Aorta (tissue), 5 donors: ENCODE results near the gene TXNRD3. TPM values are rescaled to one million over a fixed set of nuclear protein-coding genes. Genes with fewer than 3 reads are reported as not detected.
A peak's percentile ranks its signal among the peaks of the same experiment; 100 is the strongest.

Experiments used
- ATAC-seq: fragments of 200-7000 bp; cut with Tn5 transposase; one replicate; pipeline ENCODE4 v1.9.1; 2022; ENCODE audit warnings: moderate library complexity; ENCODE audit not compliant: low FRiP score
- DNase-seq, 2 donors: peaks; one replicate each; pipeline ENCODE4 v3.0.0-alpha.2; 2020
- H3K27ac ChIP-seq, 2 donors: one replicate each; pipeline ENCODE4 v1.5.1; 2013; ENCODE audit warnings: low read length in 2 of 2, mild to moderate bottlenecking in 2 of 2, moderate library complexity in 2 of 2, control low read depth in 1 of 2, inconsistent platforms in 1 of 2, low read depth in 1 of 2
- H3K27me3 ChIP-seq, 2 donors: one replicate each; pipeline ENCODE4 v1.6.1; 2013; ENCODE audit warnings: control low read depth in 1 of 2, low read length in 1 of 2, mild to moderate bottlenecking in 1 of 2, moderate library complexity in 1 of 2; ENCODE audit not compliant: insufficient read depth in 2 of 2, control insufficient read depth in 1 of 2
- H3K36me3 ChIP-seq, 2 donors: one replicate each; pipeline ENCODE4 v1.6.1; 2013; ENCODE audit warnings: control low read depth in 1 of 2, low read length in 1 of 2, mild to moderate bottlenecking in 1 of 2; ENCODE audit not compliant: insufficient read depth in 2 of 2, control insufficient read depth in 1 of 2
- H3K4me1 ChIP-seq, 2 donors: one replicate each; pipeline ENCODE4 v1.6.1; 2013; ENCODE audit warnings: low read length in 2 of 2, control low read depth in 1 of 2, mild to moderate bottlenecking in 1 of 2, moderate library complexity in 1 of 2; ENCODE audit not compliant: insufficient read depth in 2 of 2, control insufficient read depth in 1 of 2
- H3K4me3 ChIP-seq, 2 donors: one replicate each; pipeline ENCODE4 v1.5.1; 2013; ENCODE audit warnings: low read length in 2 of 2, control low read depth in 1 of 2, mild to moderate bottlenecking in 1 of 2
- H3K9me3 ChIP-seq: one replicate; pipeline ENCODE4 v1.6.1; 2013; ENCODE audit warnings: mild to moderate bottlenecking, low read length; ENCODE audit not compliant: control insufficient read depth
- WGBS, 2 donors: extraction: QIAGEN DNeasy Blood & Tissue Kit; methylation state at CpG; one replicate each; pipeline ENCODE4 v1.1.7; 2013; 5-methylcytosine and 5-hydroxymethylcytosine counted together
- intact Hi-C, 2 donors: fragments of 100-400 bp; cut with DNase I; formaldehyde crosslinking; loops; one replicate each; pipeline versions ENCODE4 v1.14.2 to v1.15.0; 2022
- long read RNA-seq, 2 donors: library from polyadenylated mRNA; unstranded; transcript quantifications; one replicate each; pipeline ENCODE4 v2.0.0, GENCODE V29; 2020 to 2021
- polyA plus RNA-seq, 2 donors: library from polyadenylated mRNA; stranded (reverse); fragments of 200-250 nt; gene quantifications; one replicate each; pipeline ENCODE4 v1.2.3, GENCODE V29; 2013
- total RNA-seq, 2 donors: library from RNA; stranded (reverse); fragmentation: NEBNext Ultra II Directional; extraction: Animal tissue kit (Norgen Biotek cat#: 25700); gene quantifications; one replicate each; pipeline ENCODE4 v1.2.1, GENCODE V29; 2021
- donor health status: healthy with polysubstance abuse.
- donor health status: Bipolar disorder and iron deficiency.
- donor health status: DM: no; HTN: no; CAD: no.
- donor health status: DM: no; HTN: no; CAD: no.
- donor health status: DM: yes; HTN: yes; CAD: no.

TXNRD3 gene
- total RNA-seq = 10 to 100 TPM in 1 of 2 donors, 1 to 10 TPM in 1; 7.6 to 13.7 TPM
- 1 to 10 TPM; 3.6 to 3.7 TPM for polyA plus RNA-seq
- long read RNA-seq, donor 1, partial matches to known transcripts = 3 of 5 reads
- long read RNA-seq, donor 1, other reads (novel, unspliced or antisense) = 0 of 5 reads
- long read RNA-seq, donor 2, partial matches to known transcripts = 1 of 5 reads
- long read RNA-seq, donor 2, other reads (novel, unspliced or antisense) = 2 of 5 reads

GRCh38 chr3:126654571-126655383 lies at the start of gene TXNRD3:
Gene TXNRD3 (minus strand): TSS chr3:126655124.
- intact Hi-C loops = no loop called here
- peak; percentile 91 for ATAC-seq
- H3K36me3 ChIP-seq = no peaks in the 10 kb centered on the region
- H3K4me3 ChIP-seq = peak within 1 kb of the TSS; percentile 51 to 94
- no peaks in the 10 kb centered on the region for H3K9me3 ChIP-seq
- peak; percentile 86 to 95 for DNase-seq
- peaks cover 0 to 2% of the 10 kb centered on the region in 2 donors for H3K4me1 ChIP-seq
- no peaks in the 10 kb centered on the region for H3K27me3 ChIP-seq
- H3K27ac ChIP-seq = peak within 1 kb of the TSS in 1 of 2 donors; percentile 52
- WGBS, 2 donors = 1% methylated on average over 60 to 102 of the region's 102 CpGs

- Histone ChIP-seq H3K27ac (no peak within 1 kb of the TSS), H3K4me1 (no peaks in the 10 kb centered on the region), H3K27me3 (no peaks in the 10 kb centered on the region), H3K36me3 (no peaks in the 10 kb centered on the region), H3K4me3 (peak within 1 kb of the TSS; percentile 71 to 74), H3K9me3 (no peaks in the 10 kb centered on the region)
- intact Hi-C loops = no loop called here
- 3% methylated on average over 56 to 69 of the region's 69 CpGs for WGBS, 2 donors
- ATAC-seq (peak; percentile 98), DNase-seq (peak; percentile 97 to 98)
These were observed 48.9 kb upstream of the TXNRD3 start, which contains the start of gene CHCHD6 for GRCh38 chr3:126703512-126704493. Gene CHCHD6 (plus strand): TSS chr3:126704240. CDS start chr3:126704313, 73 bp downstream.

- Histone ChIP-seq H3K27me3 (no peaks in the 10 kb centered on the region), H3K27ac (no peak overlapping the region), H3K9me3 (no peaks in the 10 kb centered on the region), H3K36me3 (no peaks in the 10 kb centered on the region), H3K4me3 (no peak overlapping the region), H3K4me1 (no peaks in the 10 kb centered on the region)
- DNase-seq (no peak), ATAC-seq (no peak)
- 83 to 84% methylated on average over 7 of the region's 7 CpGs for WGBS, 2 donors
- intact Hi-C loops = no loop called here
These were observed 44.1 kb upstream of the TXNRD3 start for GRCh38 chr3:126699011-126699410.

GRCh38 chr3:126696701-126697267 lies 41.9 kb upstream of the TXNRD3 start:
- ATAC-seq = no peak
- Histone ChIP-seq H3K9me3 (no peaks in the 10 kb centered on the region), H3K27ac (no peak overlapping the region), H3K4me3 (no peak overlapping the region), H3K36me3 (no peaks in the 10 kb centered on the region), H3K4me1 (no peaks in the 10 kb centered on the region), H3K27me3 (no peaks in the 10 kb centered on the region)
- 10 to 16% methylated on average over 5 of the region's 5 CpGs for WGBS, 2 donors
- DNase-seq = no peak
- intact Hi-C loops = no loop called here

- ATAC-seq = no peak
- no peak for DNase-seq
- H3K4me1 ChIP-seq = no peaks in the 10 kb centered on the region
- no peaks in the 10 kb centered on the region for H3K9me3 ChIP-seq
- no peaks in the 10 kb centered on the region for H3K36me3 ChIP-seq
- no peaks in the 10 kb centered on the region for H3K27me3 ChIP-seq
- no peak overlapping the region for H3K4me3 ChIP-seq
- no peak overlapping the region for H3K27ac ChIP-seq
- 55 to 56% methylated on average over 3 of the region's 3 CpGs for WGBS, 2 donors
- intact Hi-C loops = no loop called here
These were observed 39.0 kb upstream of the TXNRD3 start for GRCh38 chr3:126693921-126694320.

GRCh38 chr3:126692858-126693257 lies 37.9 kb upstream of the TXNRD3 start:
- no peaks in the 10 kb centered on the region for H3K36me3 ChIP-seq
- H3K9me3 ChIP-seq = no peaks in the 10 kb centered on the region
- no peak overlapping the region for H3K27ac ChIP-seq
- DNase-seq (no peak), ATAC-seq (no peak)
- 77 to 79% methylated on average over 5 of the region's 5 CpGs for WGBS, 2 donors
- H3K4me3 ChIP-seq = no peak overlapping the region
- intact Hi-C loops = no loop called here
- H3K4me1 ChIP-seq = no peaks in the 10 kb centered on the region
- H3K27me3 ChIP-seq = no peaks in the 10 kb centered on the region

- no peak overlapping the region for H3K27ac ChIP-seq
- 89 to 90% methylated on average over 4 of the region's 4 CpGs for WGBS, 2 donors
- ATAC-seq (no peak), DNase-seq (no peak)
- H3K4me3 ChIP-seq = no peak overlapping the region
- no peaks in the 10 kb centered on the region for H3K4me1 ChIP-seq
- H3K9me3 ChIP-seq = no peaks in the 10 kb centered on the region
- no peaks in the 10 kb centered on the region for H3K27me3 ChIP-seq
- H3K36me3 ChIP-seq = no peaks in the 10 kb centered on the region
- intact Hi-C loops = no loop called here
These were observed 36.8 kb upstream of the TXNRD3 start for GRCh38 chr3:126691765-126692164.

GRCh38 chr3:126685493-126685892 lies 30.6 kb upstream of the TXNRD3 start:
- Histone ChIP-seq H3K27ac (peak overlapping the region; percentile 45 to 59), H3K4me3 (no peak overlapping the region), H3K27me3 (no peaks in the 10 kb centered on the region), H3K4me1 (peaks cover 0 to 2% of the 10 kb centered on the region in 2 donors), H3K36me3 (no peaks in the 10 kb centered on the region), H3K9me3 (no peaks in the 10 kb centered on the region)
- no peak for DNase-seq
- WGBS, 2 donors = 2 to 7% methylated on average over 2 of the region's 2 CpGs
- intact Hi-C loops = loop anchor here (10.0 kb wide), 2 partner anchors 489 to 859 kb away; no protein-coding TSS in a partner anchor
- ATAC-seq = peak; percentile 65
